GM19372 (cell line): Measurements from ENCODE around the gene PNRC1.
A peak's percentile ranks its signal among the peaks of the same experiment; 100 is the strongest.
"Not testable (repeated sequence)": the region's sequence is repeated elsewhere in the genome, so short reads cannot be mapped to it uniquely, and the experiment has no call there.

Experiments used
- ATAC-seq: cut with Tn5 transposase; IDR thresholded peaks from one replicate; pipeline ENCODE4 v1.9.1; 2021; ENCODE audit warnings: mild to moderate bottlenecking, low read depth, moderate library complexity; ENCODE audit not compliant: unreplicated experiment

Gene PNRC1

DNA sequence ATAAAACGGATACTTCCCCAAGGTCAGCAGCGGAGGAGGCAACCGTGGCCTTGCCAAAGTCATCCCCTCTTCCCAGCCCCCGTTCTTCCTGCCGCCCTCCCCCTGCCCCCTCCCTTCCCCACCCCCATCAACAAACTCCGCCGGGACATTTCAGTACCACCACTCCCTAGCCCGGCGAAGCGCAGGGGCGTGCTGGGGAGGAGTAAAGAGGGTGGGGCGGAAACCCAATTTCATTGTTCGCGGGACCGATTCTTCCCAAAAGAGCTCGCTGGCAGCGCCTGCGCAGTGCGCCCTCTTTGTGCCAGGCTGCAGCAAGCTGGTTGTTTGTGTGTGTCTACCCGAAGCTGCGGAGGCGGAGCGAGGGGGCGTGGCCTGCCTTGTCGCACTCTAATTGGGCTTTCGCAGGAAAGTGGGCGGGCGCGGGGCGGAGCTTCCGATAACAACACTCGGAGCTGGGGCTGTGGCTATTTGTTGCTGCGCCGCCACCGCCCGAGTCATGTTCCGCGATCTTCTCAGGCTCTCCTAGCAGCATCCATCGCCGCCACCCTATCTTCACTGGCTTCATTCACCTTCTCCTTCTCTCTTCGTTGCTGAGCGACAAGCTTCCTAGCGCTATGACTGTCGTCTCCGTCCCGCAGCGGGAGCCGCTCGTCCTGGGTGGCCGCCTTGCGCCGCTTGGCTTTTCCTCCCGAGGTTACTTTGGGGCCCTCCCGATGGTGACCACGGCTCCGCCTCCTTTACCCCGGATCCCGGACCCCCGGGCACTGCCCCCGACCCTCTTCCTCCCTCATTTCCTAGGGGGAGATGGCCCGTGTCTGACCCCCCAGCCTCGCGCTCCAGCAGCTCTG lies at the start of gene PNRC1:
TSS of gene PNRC1 (plus strand) at position 471 of the 848 bp plus-strand sequence. CDS start at position 615, 144 bp downstream.
- peak; percentile 72 for ATAC-seq

DNA sequence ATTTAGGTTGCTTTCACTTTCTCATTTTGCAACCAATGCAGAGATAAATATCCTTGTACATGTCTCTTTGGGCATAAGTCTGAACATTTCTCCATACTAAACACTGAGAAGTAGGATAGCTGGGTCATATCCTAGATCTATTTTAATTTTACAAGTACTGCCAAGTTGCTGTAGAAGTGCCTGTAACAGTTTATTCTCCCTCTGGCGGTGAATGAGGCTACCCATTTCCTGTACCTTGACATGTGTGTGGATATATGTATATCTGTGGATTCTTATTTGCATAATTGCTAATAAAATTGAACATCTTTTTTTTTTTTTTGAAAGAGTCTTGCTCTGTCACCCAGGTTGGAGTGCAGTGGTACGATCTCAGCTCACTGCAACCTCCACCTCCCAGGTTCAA lies 48.0 kb upstream of the PNRC1 start:
- no peak for ATAC-seq

DNA sequence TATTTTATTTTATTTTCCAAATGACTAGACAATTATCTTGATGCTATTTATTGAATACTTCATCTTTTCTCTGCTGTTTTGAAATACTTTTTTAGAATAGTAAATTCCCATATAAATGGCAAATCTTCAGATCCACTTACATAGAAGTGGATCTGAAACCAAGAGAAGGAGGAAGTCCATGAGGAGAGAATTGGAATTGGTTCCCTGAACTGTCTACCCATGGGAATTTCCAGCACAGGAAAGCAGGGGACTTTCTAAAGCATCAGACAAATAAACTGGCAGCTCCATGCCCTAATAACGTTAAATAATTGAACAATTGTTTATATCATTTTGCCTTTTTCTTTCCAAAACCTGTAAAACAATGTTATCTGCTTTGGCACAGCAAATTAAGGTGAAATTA lies 47.1 kb upstream of the PNRC1 start:
- ATAC-seq, result no peak

DNA sequence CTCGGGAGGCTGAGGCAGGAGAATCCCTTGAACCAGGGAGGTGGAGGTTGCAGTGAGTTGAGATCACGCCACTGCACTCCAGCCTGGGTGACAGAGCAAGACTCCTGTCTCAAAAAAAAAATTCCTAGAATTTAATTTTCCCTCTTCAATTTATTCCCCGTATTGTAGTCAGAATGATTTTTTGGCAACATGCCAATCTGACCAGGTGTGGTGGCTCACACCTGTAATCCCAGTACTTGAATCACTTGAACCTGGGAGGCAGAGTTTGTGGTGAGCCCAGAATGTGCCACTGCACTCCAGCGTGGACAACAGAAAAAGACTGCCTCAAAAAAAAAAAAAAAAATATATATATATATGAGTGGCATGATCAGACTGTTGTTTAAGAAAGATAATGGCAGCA lies 46.4 kb upstream of the PNRC1 start:
- ATAC-seq, result not testable (repeated sequence)

DNA sequence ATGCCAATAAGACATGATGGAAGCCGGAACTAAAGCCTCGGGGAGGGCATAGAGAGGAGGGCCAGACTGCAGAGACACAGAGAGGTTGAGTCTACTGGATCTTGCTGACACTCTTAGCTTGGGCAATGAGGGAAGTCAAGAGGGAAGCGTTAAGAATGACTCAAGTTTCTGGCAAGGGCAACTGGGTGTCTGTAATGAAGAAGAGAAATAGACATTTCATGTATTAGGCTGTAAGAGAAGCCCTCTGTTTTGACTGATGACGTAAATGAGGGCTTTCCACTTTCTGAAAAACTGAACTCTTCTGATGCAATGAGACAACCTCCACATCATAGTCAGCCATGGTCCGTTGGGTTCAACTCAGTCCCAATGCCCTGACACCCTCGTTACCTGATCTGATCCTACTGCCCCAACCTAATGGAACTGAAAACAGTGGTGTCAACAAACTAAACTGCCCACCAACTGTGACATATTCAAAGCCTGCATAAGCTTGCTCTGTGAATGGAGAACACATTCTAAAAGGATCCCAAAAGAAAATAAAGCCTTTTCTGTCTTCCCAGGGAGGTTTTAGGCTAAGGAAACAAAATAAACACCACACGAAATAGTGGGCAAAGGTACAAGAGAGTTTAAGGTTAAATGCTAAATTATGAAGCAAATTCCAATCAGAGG lies 45.8 kb upstream of the PNRC1 start:
- no peak for ATAC-seq

DNA sequence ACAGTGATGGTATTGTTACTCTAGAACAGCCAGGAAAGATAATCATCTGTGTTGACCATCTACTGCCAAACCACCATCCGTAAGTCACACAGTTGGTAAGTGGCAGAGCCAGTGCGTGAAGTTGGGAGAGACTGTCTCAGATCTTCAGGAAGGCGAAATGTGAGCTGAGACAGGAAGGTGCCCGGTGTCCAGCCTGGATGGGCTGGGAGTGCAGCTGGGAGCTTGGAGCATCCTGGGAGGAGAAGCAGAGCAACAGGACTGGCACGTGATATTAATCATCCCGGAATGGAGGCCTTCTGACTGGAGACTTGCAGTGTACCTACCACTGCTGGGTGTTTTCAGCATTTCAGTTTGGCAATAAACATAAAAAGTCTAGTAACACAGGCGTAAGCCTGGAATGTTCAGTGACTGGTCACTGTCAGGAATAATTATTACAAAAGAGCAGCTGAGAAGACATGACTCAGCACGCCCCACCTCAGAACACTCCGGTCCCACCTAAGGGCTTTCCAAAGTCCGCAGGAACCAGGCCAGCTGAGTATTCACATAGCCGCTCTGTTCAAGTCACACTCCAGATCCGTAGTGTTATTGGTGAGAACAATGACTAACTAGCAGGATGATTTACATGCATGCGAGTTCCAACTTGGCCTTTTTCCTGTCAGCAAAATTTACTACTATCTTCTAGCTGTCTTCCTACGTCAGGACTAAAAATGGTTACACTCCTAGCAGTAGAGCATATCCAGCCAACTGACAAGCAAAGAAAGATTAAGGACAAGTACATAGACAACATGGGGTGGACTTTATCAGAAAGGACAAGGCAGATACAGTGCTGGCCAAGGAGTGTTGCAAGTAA lies 45.1 kb upstream of the PNRC1 start:
- ATAC-seq, result no peak

DNA sequence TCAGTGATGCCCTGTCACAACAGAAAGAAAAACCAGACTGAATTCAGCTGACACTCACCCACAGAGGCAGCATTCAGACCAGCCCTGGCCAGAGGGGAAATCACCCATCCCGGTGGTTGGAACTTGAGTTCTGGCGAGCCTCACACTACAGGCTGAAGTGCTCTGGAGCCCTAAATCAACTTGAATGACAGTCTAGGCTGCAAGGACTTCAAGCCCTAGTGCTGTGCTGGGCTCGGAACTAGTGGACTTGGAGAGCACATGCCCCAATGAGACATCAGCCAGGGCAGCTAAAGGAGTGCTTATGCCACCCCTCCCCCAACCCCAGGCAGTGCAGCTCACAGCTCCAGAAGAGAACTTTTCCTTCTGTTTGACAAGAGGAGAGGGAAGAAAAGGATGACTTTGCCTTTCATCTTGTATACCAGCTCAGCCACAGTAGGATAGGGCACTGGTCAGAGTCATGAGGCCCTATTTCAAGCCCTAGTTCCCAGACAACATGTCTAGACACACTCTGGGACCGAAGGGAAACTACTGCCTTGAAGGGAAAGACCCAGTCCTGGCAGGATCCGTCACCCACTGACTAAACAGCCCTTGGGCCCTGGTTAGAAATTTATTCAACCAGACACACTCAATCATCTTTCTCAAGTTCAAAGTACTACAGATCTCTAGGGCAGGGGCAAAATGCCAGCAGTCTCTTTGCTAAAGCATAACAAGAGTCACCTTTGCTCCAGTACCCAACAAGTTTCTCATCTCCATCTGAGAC lies 43.2 kb upstream of the PNRC1 start:
- no peak for ATAC-seq

DNA sequence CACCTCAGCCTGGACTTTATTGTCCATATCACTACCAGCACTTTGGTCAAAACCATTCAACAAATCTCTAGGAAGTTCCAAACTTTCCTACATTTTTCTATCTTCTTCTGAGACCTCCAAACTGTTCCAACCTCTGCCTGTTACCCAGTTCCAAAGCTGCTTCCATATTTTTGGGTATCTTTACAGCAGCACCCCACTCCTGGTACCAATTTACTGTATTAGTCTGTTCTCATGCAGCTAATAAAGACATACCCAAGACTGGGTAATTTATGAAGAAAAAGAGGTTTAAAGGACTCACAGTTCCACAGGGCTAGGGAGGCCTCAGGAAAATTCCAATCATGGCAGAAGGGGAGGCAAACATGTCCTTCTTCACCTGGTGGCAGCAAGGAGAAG lies 42.7 kb upstream of the PNRC1 start:
- not testable (repeated sequence) for ATAC-seq

DNA sequence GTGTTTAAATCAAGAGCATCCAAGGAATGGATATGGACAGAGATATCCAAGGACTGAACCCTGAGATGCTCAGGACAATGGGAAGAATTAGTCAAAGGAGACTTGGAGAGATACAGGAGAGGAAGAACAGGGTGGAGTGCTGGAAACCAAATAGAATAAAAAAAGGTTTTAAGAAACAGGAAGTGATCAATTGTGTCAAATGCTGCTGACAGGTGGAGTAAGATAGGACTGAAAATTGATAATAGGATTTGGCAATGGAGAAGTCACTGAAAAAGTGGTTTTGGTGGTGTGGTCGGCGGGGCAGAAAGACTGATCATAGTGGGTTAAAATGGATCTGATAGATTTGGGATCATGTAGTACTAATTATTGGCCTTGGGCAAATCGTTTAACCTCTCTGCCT lies 37.9 kb upstream of the PNRC1 start:
- no peak for ATAC-seq

DNA sequence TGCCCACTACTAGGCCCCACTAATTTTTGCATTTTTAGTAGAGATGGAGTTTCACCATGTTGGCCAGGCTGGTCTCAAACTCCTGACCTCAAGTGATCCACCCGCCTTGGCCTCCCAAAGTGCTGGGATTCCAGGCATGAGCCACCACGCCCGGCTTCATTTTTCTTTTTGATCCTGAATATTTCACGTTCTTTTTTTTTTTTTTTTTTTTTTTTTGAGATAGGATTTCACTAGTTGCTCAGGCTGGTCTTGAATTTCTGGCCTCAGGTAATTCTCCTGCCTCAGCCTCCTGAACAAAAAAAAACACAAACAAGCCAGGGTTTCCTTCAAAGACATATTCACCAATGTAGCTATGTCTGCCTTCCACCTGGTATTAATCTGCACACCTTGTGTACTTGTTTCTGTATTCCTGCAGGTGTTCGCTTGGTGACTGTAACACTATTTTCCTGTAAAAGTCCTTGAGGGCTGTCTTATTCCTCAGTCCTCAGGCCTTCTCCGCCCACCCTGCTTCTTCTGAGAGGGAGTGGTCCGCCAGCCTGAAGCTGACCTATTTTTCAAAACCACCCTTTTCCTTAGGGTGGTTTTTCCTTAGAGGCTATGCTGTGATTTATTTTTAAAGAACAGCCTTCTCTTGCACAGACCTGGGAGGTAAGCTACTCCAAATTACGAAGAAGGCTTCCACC lies 36.1 kb upstream of the PNRC1 start:
- no peak for ATAC-seq

DNA sequence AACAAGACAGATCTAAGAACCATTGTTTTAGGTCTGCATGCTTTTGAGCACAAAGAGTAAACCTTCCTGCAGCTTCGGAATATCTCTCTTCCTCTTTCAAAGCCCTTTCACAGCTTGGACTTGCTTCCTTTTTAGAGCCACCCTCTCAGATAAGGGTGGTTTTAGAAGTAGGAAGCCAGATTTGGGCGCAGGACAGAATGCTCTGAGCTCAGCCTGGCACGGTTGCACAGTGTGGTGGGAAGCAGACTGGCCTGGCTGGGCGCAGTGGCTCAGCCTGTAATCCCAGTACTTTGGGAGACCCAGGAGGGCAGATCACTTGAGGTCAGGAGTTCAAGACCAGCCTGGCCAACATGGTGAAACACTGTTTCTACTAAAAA lies 35.6 kb upstream of the PNRC1 start:
- no peak for ATAC-seq

DNA sequence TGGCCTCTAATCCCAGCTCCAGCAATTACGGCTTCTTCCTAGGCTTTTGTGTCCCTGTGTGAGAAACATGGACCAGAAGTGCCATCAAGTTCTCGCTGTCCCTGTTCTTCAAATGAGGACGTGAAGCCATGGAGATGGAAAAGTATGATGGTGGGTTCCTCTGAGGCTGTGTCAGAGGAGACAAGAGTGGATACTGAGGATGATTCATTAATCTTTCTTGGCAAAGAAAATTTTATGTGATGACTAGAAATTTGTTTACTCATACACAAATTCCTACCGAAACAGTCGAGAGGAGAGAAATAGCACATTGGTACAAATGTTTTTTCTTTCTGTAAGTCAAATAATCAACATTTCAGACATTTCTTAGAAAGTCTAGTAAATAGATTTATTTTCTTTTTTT lies 35.0 kb upstream of the PNRC1 start:
- ATAC-seq, result no peak

DNA sequence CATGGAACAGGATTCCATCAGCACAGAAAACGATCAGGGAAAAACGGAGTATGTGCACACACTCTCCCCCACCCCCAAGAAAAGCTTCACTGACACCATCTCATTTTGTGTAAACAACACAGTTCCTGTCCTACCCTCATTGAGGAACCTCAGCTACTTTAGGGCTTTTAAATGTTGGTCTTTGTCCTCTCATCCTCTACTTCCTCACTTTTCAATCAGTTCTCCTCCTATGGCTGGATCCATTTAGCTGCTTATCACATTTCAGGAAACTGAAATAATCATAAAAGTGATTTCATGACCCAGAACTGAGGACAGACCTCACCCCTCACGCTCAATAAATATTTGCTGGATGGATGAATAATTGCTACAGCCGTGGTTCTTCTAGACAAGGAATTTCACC lies 33.1 kb upstream of the PNRC1 start:
- ATAC-seq, result no peak

DNA sequence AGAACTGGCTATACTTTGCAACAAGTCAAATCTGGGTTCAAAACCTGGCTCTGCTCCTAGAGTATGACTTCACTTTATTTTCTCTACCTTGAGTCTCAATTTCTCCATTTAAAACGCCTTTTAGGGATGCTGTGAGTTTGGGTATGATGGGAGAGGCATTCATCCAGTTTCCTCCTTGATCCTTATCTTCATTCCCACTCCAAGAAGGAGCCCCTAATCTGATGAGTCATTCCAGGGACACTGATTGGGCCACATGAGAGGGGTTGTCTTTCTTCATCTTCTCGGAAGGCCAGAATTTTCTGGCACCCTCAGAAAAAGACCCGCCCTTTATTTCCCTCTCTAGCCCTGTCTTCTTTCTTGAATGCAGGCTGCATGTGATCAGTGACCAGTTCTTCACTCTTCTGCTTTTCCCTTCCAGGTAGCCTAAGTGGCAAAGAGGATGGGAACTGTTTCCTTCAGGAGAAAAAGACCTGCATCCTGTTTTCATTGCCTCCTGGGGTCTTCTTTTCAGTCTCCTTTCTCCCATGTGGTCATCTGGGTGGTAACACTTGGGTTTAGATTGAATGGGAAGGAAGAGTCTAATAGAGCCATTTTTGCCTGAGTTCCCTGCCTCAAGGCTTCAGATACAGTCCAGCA lies 32.1 kb upstream of the PNRC1 start:
- ATAC-seq, result no peak

DNA sequence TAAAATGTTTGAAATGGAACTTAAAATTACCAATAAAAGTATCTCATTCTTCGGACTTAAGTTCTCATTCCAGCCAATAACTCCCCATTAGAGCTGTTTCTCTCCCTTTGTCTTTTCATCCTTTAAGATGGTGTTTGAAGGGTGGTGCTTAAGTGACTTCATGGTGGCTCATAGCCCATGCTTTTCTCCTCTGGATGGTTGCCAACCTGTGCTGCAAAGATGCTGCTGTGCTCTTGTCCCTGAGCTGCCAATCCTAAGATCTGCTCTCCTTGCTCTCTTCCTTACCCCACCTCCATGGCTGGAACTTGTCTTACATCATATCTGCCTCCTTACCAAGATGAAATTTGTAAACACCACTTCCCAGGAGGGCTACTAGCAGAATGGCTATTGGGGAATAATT lies 31.6 kb upstream of the PNRC1 start:
- no peak for ATAC-seq

DNA sequence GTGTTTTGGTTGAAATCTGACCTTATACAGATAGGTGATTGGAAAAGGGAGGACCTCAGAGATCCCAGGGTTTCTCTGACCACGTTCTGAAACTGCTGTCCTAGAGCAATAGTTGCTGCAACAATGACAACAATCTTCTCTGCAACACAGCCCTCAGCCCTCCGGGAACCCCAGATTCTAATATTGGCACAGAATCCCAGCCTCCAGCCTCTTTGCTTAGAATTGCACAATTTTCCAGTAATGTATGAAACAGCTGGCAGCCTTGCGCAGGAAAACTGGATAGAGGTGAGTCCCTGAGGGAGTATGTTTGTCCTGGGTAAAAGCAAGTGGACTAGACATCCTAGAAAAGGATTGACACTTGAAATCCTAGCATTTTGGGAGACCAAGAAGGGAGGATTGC lies 30.4 kb upstream of the PNRC1 start:
- ATAC-seq, result no peak

DNA sequence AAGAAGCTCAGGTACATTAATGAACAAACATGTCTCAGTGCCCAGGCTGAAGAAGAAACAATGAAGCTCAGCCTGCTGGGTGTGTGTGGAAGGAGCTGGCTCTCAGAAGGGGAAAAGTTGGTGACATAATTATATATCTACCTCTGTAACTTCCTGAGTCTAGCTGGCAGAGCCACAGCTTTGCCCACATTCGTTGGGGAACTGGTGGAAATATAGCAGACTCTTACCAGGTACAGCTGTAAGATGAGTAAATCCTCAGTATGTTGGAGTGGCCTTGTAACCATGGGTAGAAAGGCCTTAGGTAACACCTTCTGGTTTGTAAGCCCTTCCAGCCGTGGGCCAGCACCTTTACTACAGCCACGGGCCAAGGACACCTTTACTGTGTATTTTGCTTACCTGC lies 29.9 kb upstream of the PNRC1 start:
- no peak for ATAC-seq

DNA sequence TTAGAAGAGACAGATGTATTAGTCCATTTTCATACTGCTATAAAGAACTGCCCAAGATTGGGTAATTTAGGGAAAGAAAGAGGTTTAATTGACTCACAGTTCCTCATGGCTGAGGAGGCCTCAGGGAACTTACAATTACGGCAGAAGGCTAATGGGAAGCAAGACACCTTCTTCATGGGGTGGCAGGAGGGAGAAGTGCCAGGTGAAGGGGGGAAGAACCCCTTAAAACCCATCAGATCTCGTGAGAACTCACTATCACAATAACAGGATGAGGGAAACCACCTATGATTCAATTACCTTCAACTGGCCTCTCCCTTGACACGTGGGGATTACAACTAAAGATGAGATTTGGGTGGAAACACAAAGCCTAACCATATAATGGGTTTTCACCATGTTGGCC lies 28.9 kb upstream of the PNRC1 start:
- no peak for ATAC-seq

DNA sequence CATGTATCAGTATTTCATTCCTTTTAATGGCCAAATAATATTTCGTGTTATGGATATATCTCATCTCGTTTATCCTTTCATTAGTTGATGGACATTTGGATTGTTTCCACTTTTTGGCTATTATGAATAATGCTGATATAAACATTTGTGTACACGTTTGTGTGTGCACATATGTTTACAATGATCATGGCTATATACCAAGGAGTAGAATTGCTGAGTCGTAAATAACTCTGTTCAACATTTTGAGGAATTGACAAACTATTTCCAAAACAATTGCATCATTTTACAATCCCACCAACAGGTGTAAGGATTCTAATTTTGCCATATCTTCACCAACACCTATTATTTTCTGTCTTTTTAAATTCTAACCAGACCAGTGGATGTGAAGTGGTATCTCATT lies 26.3 kb upstream of the PNRC1 start:
- no peak for ATAC-seq

DNA sequence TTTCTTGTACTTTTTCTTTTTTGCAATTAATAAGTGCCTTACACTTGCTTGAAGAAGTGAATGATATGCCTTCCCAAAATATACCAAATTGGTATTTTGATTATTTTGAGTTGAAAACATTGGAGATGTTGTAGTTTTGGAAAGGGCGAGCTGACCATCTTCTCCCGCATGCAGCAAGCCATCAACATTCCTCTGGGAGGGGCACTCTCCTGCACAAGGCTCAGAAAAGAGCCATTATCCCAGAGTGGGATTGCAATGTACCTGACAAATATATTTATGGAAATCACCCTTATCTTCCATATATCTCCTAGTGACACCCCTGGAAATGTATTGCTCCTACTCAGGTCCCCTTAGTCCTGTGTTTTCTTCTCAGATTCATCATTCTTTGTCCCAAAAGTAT lies 22.8 kb upstream of the PNRC1 start:
- no peak for ATAC-seq
